ENCODE data around the gene FOXC1.

DNA sequence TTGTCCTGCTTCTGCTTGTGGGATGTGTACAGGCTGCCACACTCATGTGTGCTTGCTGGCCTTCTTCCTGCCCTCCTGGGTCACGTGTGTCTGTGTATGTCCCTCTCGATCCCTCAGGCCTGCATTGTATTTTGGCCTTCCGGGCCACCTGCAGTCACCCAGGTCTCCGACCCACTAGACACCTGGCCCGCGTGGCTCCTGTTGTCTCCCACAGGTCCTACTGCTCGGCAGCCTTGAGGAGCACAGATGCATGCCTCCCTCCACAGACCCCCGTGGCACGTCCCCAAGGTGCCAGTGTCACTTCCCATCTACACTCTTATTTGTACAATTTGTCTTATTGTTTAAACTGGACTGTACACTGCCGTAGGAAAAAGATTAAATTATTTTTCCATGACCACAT, 43.1 kb downstream of the FOXC1 start:
- TF ChIP-seq, protein P1, sequence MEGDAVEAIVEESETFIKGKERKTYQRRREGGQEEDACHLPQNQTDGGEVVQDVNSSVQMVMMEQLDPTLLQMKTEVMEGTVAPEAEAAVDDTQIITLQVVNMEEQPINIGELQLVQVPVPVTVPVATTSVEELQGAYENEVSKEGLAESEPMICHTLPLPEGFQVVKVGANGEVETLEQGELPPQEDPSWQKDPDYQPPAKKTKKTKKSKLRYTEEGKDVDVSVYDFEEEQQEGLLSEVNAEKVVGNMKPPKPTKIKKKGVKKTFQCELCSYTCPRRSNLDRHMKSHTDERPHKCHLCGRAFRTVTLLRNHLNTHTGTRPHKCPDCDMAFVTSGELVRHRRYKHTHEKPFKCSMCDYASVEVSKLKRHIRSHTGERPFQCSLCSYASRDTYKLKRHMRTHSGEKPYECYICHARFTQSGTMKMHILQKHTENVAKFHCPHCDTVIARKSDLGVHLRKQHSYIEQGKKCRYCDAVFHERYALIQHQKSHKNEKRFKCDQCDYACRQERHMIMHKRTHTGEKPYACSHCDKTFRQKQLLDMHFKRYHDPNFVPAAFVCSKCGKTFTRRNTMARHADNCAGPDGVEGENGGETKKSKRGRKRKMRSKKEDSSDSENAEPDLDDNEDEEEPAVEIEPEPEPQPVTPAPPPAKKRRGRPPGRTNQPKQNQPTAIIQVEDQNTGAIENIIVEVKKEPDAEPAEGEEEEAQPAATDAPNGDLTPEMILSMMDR (IDR thresholded peaks at IDR 0.05): no peak
- TF ChIP-seq POLR2A (IDR thresholded peaks at IDR 0.05) (no peak), EP300 (IDR thresholded peaks at IDR 0.05) (no peak), POLR2AphosphoS5 (IDR thresholded peaks at IDR 0.05) (no peak)
